Peyer's patch (tissue), 4 donors: ENCODE results near the gene LRBA. TPM values are rescaled to one million over a fixed set of nuclear protein-coding genes. Genes with fewer than 3 reads are reported as not detected.
"Not testable (repeated sequence)": the region's sequence is repeated elsewhere in the genome, so short reads cannot be mapped to it uniquely, and the experiment has no call there.

Experiments used
- DNase-seq, 3 donors: peaks; one replicate each; pipeline ENCODE4 v3.0.0-alpha.2; 2017 to 2019
- H3K27ac ChIP-seq, 4 donors: fragments of 200-600 bp; sonication (generic); one replicate each; pipeline ENCODE4 v1.5.1; 2016 to 2019
- H3K27me3 ChIP-seq, 2 donors: fragments of 200-600 bp; sonication (generic); one replicate each; pipeline ENCODE4 v1.5.1; 2019
- H3K36me3 ChIP-seq, 3 donors: fragments of 200-600 bp; sonication (generic); one replicate each; pipeline ENCODE4 v1.5.1; 2016 to 2019
- H3K4me1 ChIP-seq, 4 donors: fragments of 200-600 bp; sonication (generic); one replicate each; pipeline ENCODE4 v1.5.1; 2016 to 2019
- H3K4me3 ChIP-seq, 4 donors: fragments of 200-600 bp; sonication (generic); 1 replicate in 3 of 4; 2 replicates in 1 of 4; pipeline ENCODE4 v1.5.1; 2016 to 2019; ENCODE audit warnings: mild to moderate bottlenecking in 1 of 4
- H3K9me3 ChIP-seq, 4 donors: fragments of 200-600 bp; sonication (generic); one replicate each; pipeline ENCODE4 v1.5.1; 2016 to 2019; ENCODE audit warnings: mild to moderate bottlenecking in 1 of 4
- CTCF ChIP-seq, 6 experiments: fragments of 450-650 bp in 4 of 6; fragments of 200-600 bp in 2 of 6; sonication (generic) in 1 of 6; IDR thresholded peaks; one replicate each; pipeline ENCODE4 v1.5.1; 2017 to 2019; ENCODE audit warnings: antibody characterized with exemption in 6 of 6, mild to moderate bottlenecking in 3 of 6, moderate library complexity in 1 of 6
- POLR2A ChIP-seq, 2 donors: fragments of 450-650 bp; IDR thresholded peaks; one replicate each; pipeline ENCODE4 v1.5.1; 2017; ENCODE audit warnings: antibody characterized with exemption in 2 of 2, mild to moderate bottlenecking in 2 of 2, moderate library complexity in 2 of 2
- total RNA-seq, 4 donors: library from RNA; depleted of rRNA; stranded (reverse); fragments of >200 nt; gene quantifications; one replicate each; pipeline ENCODE4 v1.1.0, GENCODE V29; 2016

The LRBA gene
- total RNA-seq, 4 donors from 2014 or later = 71.5 to 120 (median 91.7) TPM

DNA sequence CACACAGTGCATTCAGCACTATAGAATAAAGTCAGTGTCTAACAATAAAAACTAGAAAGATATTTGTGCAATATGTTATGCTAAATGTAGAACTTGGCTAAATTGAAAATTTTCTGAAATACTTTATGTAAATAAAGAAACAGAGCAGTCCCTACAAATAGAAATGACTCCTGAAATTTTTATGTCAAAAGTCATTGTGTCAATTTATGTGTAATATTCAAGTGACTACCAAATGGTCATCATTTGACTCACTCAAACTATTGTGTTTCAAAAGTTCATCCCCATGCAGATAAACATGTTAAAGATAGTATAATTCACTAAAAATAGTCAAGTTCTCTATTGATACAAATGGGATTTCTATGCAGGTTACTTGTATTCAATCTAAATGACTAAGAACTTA lies 17.9 kb downstream of the LRBA start:
- Histone ChIP-seq H3K36me3 (no peaks in the 10 kb centered on the region), H3K4me3 (no peak overlapping the region), H3K27me3 (no peaks in the 10 kb centered on the region), H3K27ac (no peak overlapping the region), H3K9me3 (no peaks in the 10 kb centered on the region), H3K4me1 (no peaks in the 10 kb centered on the region)
- no peak for TF ChIP-seq POLR2A (IDR thresholded peaks at IDR 0.05)
- DNase-seq = no peak

DNA sequence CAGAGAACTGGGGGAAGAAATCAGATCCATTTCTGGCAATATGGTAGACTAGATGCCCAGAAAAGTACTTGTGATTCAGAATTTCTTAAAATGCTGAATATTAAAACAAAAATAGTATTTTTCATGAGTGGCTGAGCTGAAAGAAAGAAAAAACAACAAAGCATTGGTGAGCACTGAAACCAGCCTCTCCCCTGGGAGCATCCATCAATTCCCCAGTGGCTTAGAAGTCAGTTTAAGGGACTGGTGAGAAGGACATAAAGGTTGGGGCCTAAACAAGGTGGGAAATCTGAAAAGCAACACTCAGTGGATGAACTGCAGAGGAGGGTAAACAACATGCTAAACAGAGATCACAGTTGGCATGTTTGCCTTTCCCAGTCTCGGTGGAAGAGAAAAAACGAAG lies 20.4 kb downstream of the LRBA start:
- Histone ChIP-seq H3K9me3 (no peaks in the 10 kb centered on the region), H3K36me3 (no peaks in the 10 kb centered on the region), H3K27ac (no peak overlapping the region), H3K4me1 (no peaks in the 10 kb centered on the region), H3K27me3 (no peaks in the 10 kb centered on the region), H3K4me3 (no peak overlapping the region)
- no peak for TF ChIP-seq CTCF (IDR thresholded peaks at IDR 0.05)
- no peak for TF ChIP-seq POLR2A (IDR thresholded peaks at IDR 0.05)
- DNase-seq = no peak

DNA sequence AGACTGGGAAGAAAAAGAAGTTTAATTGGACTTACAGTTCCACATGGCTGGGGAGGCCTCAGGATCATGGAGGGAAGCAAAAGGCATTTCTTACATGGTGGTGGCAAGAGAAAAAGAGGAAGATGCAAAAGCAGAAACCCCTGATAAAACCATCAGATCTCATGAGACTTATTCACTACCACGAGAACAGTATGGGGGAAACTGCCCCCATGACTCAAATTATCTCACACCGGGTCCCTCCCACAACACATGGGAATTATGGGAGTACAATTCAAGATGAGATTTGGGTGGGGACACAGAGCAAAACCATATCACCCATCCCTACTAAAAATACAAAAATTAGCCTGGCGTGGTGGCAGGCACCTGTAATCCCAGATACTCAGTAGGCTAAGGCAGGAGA lies 21.5 kb downstream of the LRBA start:
- not testable (repeated sequence) for H3K27me3 ChIP-seq, DNase-seq, H3K4me1 ChIP-seq, H3K4me3 ChIP-seq, H3K27ac ChIP-seq, H3K9me3 ChIP-seq, H3K36me3 ChIP-seq

DNA sequence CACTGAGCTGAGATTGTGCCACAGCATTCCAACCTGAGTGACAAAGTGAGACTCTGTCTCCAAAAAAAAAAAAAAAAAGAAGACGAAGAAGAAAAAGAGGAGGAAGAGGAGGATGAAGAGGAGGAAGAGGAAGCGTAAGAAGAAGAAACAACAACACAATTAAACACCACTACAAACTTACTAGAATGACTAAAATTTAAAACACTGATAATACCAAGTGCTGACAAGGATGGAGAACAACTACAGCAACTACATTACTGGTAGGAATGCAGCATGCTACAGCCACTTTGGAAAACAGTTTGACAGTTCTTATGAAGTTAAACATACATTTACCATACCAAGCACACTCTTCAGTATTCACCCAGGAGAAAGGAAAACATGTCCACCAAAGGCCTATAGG lies 24.1 kb downstream of the LRBA start:
- TF ChIP-seq POLR2A (IDR thresholded peaks at IDR 0.05) = no peak
- no peak for TF ChIP-seq CTCF (IDR thresholded peaks at IDR 0.05)
- H3K9me3 ChIP-seq = no peaks in the 10 kb centered on the region
- no peak overlapping the region for H3K27ac ChIP-seq

DNA sequence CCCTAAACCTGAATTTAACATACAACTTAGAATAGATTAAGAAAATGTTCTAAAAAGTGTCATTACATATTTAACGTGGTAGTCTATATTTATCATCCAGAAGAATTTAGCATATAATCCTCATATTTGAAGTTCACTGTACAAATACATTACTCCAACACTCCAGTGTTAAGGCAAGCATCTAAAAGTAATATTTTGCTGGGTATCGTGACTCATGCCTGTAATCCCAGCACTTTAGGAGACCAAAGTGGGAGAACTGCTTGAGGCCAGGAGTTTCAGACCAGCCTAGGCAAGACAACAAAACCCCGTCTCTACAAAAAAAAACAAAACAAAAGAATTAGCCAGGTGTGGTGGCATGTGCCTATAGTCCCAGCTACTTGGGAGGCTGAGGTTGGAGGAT lies 24.8 kb downstream of the LRBA start:
- no peak overlapping the region for H3K27ac ChIP-seq
- H3K4me3 ChIP-seq = no peak overlapping the region
- no peak for DNase-seq
- H3K9me3 ChIP-seq = no peaks in the 10 kb centered on the region
- H3K36me3 ChIP-seq = no peaks in the 10 kb centered on the region
- no peaks in the 10 kb centered on the region for H3K27me3 ChIP-seq
- H3K4me1 ChIP-seq = no peaks in the 10 kb centered on the region
- TF ChIP-seq POLR2A (IDR thresholded peaks at IDR 0.05) = no peak
- no peak for TF ChIP-seq CTCF (IDR thresholded peaks at IDR 0.05)

More for the DNA sequence above, 24.1 kb downstream of the LRBA start:
- no peak for DNase-seq
- H3K4me3 ChIP-seq = no peak overlapping the region
- H3K36me3 ChIP-seq = no peaks in the 10 kb centered on the region
- no peaks in the 10 kb centered on the region for H3K27me3 ChIP-seq
- H3K4me1 ChIP-seq = no peaks in the 10 kb centered on the region

DNA sequence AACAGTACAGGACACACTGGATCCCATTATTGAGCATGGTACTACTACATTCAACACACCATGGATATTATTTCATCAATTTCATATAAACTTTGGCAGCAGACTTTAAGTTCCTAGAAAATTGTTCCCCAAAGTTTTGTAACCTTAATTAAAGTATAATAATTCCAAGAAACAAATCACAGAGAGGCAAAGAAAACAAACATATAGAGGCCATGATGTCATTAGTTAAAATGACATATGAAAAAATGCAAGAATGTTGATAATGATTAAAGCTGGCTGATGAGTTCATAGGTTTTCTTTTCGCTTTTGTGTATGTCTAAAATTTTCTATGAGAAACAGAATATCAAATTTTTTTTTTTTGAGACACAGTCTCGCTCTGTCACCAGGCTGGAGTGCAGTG lies 26.8 kb downstream of the LRBA start:
- TF ChIP-seq CTCF (IDR thresholded peaks at IDR 0.05) = no peak
- no peak for TF ChIP-seq POLR2A (IDR thresholded peaks at IDR 0.05)

GRCh38 chr4:150987204-150987603 lies 27.9 kb downstream of the LRBA start:
- H3K4me1 ChIP-seq = no peaks in the 10 kb centered on the region
- H3K27ac ChIP-seq = no peak overlapping the region
- H3K36me3 ChIP-seq = no peaks in the 10 kb centered on the region
- H3K4me3 ChIP-seq = no peak overlapping the region
- no peaks in the 10 kb centered on the region for H3K9me3 ChIP-seq
- DNase-seq = no peak
- no peaks in the 10 kb centered on the region for H3K27me3 ChIP-seq
- TF ChIP-seq POLR2A (IDR thresholded peaks at IDR 0.05) = no peak
- TF ChIP-seq CTCF (IDR thresholded peaks at IDR 0.05) = no peak

More for the DNA sequence above, 26.8 kb downstream of the LRBA start:
- no peaks in the 10 kb centered on the region for H3K27me3 ChIP-seq
- DNase-seq = no peak
- no peaks in the 10 kb centered on the region for H3K4me1 ChIP-seq
- H3K4me3 ChIP-seq = no peak overlapping the region
- no peaks in the 10 kb centered on the region for H3K36me3 ChIP-seq
- no peaks in the 10 kb centered on the region for H3K9me3 ChIP-seq
- no peak overlapping the region for H3K27ac ChIP-seq
